Aorta (tissue), 5 donors: ENCODE results near the gene FNDC3B. TPM values are rescaled to one million over a fixed set of nuclear protein-coding genes. Genes with fewer than 3 reads are reported as not detected.

Experiments used
- ATAC-seq: fragments of 200-7000 bp; cut with Tn5 transposase; one replicate; pipeline ENCODE4 v1.9.1; 2022; ENCODE audit warnings: moderate library complexity; ENCODE audit not compliant: low FRiP score
- DNase-seq, 2 donors: peaks; one replicate each; pipeline ENCODE4 v3.0.0-alpha.2; 2020
- H3K27ac ChIP-seq, 2 donors: one replicate each; pipeline ENCODE4 v1.5.1; 2013; ENCODE audit warnings: low read length in 2 of 2, mild to moderate bottlenecking in 2 of 2, moderate library complexity in 2 of 2, control low read depth in 1 of 2, inconsistent platforms in 1 of 2, low read depth in 1 of 2
- H3K27me3 ChIP-seq, 2 donors: one replicate each; pipeline ENCODE4 v1.6.1; 2013; ENCODE audit warnings: control low read depth in 1 of 2, low read length in 1 of 2, mild to moderate bottlenecking in 1 of 2, moderate library complexity in 1 of 2; ENCODE audit not compliant: insufficient read depth in 2 of 2, control insufficient read depth in 1 of 2
- H3K36me3 ChIP-seq, 2 donors: one replicate each; pipeline ENCODE4 v1.6.1; 2013; ENCODE audit warnings: control low read depth in 1 of 2, low read length in 1 of 2, mild to moderate bottlenecking in 1 of 2; ENCODE audit not compliant: insufficient read depth in 2 of 2, control insufficient read depth in 1 of 2
- H3K4me1 ChIP-seq, 2 donors: one replicate each; pipeline ENCODE4 v1.6.1; 2013; ENCODE audit warnings: low read length in 2 of 2, control low read depth in 1 of 2, mild to moderate bottlenecking in 1 of 2, moderate library complexity in 1 of 2; ENCODE audit not compliant: insufficient read depth in 2 of 2, control insufficient read depth in 1 of 2
- H3K4me3 ChIP-seq, 2 donors: one replicate each; pipeline ENCODE4 v1.5.1; 2013; ENCODE audit warnings: low read length in 2 of 2, control low read depth in 1 of 2, mild to moderate bottlenecking in 1 of 2
- H3K9me3 ChIP-seq: one replicate; pipeline ENCODE4 v1.6.1; 2013; ENCODE audit warnings: mild to moderate bottlenecking, low read length; ENCODE audit not compliant: control insufficient read depth
- WGBS, 2 donors: extraction: QIAGEN DNeasy Blood & Tissue Kit; methylation state at CpG; one replicate each; pipeline ENCODE4 v1.1.7; 2013; 5-methylcytosine and 5-hydroxymethylcytosine counted together
- intact Hi-C, 2 donors: fragments of 100-400 bp; cut with DNase I; formaldehyde crosslinking; loops; one replicate each; pipeline versions ENCODE4 v1.14.2 to v1.15.0; 2022
- polyA plus RNA-seq, 2 donors: library from polyadenylated mRNA; stranded (reverse); fragments of 200-250 nt; gene quantifications; one replicate each; pipeline ENCODE4 v1.2.3, GENCODE V29; 2013
- total RNA-seq, 2 donors: library from RNA; stranded (reverse); fragmentation: NEBNext Ultra II Directional; extraction: Animal tissue kit (Norgen Biotek cat#: 25700); gene quantifications; one replicate each; pipeline ENCODE4 v1.2.1, GENCODE V29; 2021
- donor health status: healthy with polysubstance abuse.
- donor health status: Bipolar disorder and iron deficiency.
- donor health status: DM: no; HTN: no; CAD: no.
- donor health status: DM: no; HTN: no; CAD: no.
- donor health status: DM: yes; HTN: yes; CAD: no.

The FNDC3B gene
- total and polyA plus RNA-seq, 4 donors: 12.5 to 239 (median 120) TPM

- Histone ChIP-seq H3K4me1 (peaks cover 2 to 4% of the 10 kb centered on the region in 2 donors), H3K27ac (no peak overlapping the region), H3K4me3 (no peak overlapping the region), H3K27me3 (no peaks in the 10 kb centered on the region), H3K9me3 (no peaks in the 10 kb centered on the region), H3K36me3 (no peaks in the 10 kb centered on the region)
- ATAC-seq (peak; percentile 19), DNase-seq (no peak)
- 77% methylated on average over 5 of the region's 5 CpGs for WGBS, 2 donors
- intact Hi-C loops: no loop called here
Measured at GRCh38 chr3:172390792-172391191, 351.4 kb downstream of the FNDC3B start.

- H3K4me1 ChIP-seq: peaks cover 2 to 4% of the 10 kb centered on the region in 2 donors
- H3K4me3 ChIP-seq: no peak overlapping the region
- WGBS, 2 donors: 41 to 47% methylated on average over 5 of the region's 5 CpGs
- H3K27ac ChIP-seq: peak overlapping the region in 1 of 2 donors; percentile 71
- ATAC-seq (no peak), DNase-seq (no peak)
- no peaks in the 10 kb centered on the region for H3K27me3 ChIP-seq
- intact Hi-C loops: no loop called here
- H3K36me3 ChIP-seq: no peaks in the 10 kb centered on the region
- H3K9me3 ChIP-seq: no peaks in the 10 kb centered on the region
Measured at GRCh38 chr3:172391592-172392302, 352.4 kb downstream of the FNDC3B start.

GRCh38 chr3:172394692-172395091 lies 355.3 kb downstream of the FNDC3B start:
- H3K36me3 ChIP-seq: no peaks in the 10 kb centered on the region
- DNase-seq (no peak), ATAC-seq (no peak)
- H3K27ac ChIP-seq: no peak overlapping the region
- H3K9me3 ChIP-seq: no peaks in the 10 kb centered on the region
- H3K27me3 ChIP-seq: no peaks in the 10 kb centered on the region
- no peak overlapping the region for H3K4me3 ChIP-seq
- 94 to 98% methylated on average over 2 of the region's 2 CpGs for WGBS, 2 donors
- H3K4me1 ChIP-seq: peaks cover 2% of the 10 kb centered on the region in 2 donors
- intact Hi-C loops: no loop called here

- H3K36me3 ChIP-seq: peaks cover 0 to 2% of the 10 kb centered on the region in 2 donors
- intact Hi-C loops: no loop called here
- H3K4me1 ChIP-seq: peaks cover 2% of the 10 kb centered on the region in 2 donors
- no peak for ATAC-seq
- DNase-seq: no peak
- 82 to 85% methylated on average over 7 of the region's 7 CpGs for WGBS, 2 donors
- no peaks in the 10 kb centered on the region for H3K27me3 ChIP-seq
- H3K4me3 ChIP-seq: no peak overlapping the region
- no peaks in the 10 kb centered on the region for H3K9me3 ChIP-seq
- H3K27ac ChIP-seq: no peak overlapping the region
Measured at GRCh38 chr3:172396400-172396799, 357.0 kb downstream of the FNDC3B start.

GRCh38 chr3:172397716-172398405 lies 358.5 kb downstream of the FNDC3B start:
- Histone ChIP-seq H3K36me3 (peaks cover 0 to 2% of the 10 kb centered on the region in 2 donors), H3K9me3 (no peaks in the 10 kb centered on the region), H3K27ac (no peak overlapping the region), H3K4me3 (no peak overlapping the region), H3K4me1 (no peaks in the 10 kb centered on the region), H3K27me3 (no peaks in the 10 kb centered on the region)
- ATAC-seq (no peak), DNase-seq (no peak)
- WGBS, 2 donors: 45 to 46% methylated on average over 1 of the region's 1 CpG
- intact Hi-C loops: no loop called here

GRCh38 chr3:172398484-172398883 lies 359.1 kb downstream of the FNDC3B start:
- 89 to 91% methylated on average over 4 of the region's 4 CpGs for WGBS, 2 donors
- Histone ChIP-seq H3K4me1 (no peaks in the 10 kb centered on the region), H3K27ac (no peak overlapping the region), H3K4me3 (no peak overlapping the region), H3K36me3 (peaks cover 0 to 2% of the 10 kb centered on the region in 2 donors), H3K9me3 (no peaks in the 10 kb centered on the region), H3K27me3 (no peaks in the 10 kb centered on the region)
- ATAC-seq (no peak), DNase-seq (no peak)
- intact Hi-C loops: no loop called here

- Histone ChIP-seq H3K27ac (no peak overlapping the region), H3K36me3 (peaks cover 0 to 2% of the 10 kb centered on the region in 2 donors), H3K9me3 (no peaks in the 10 kb centered on the region), H3K4me3 (no peak overlapping the region), H3K4me1 (no peaks in the 10 kb centered on the region), H3K27me3 (no peaks in the 10 kb centered on the region)
- WGBS, 2 donors: 48 to 97% methylated on average over 2 of the region's 2 CpGs
- DNase-seq (no peak), ATAC-seq (no peak)
- intact Hi-C loops: no loop called here
Measured at GRCh38 chr3:172402090-172402489, 362.7 kb downstream of the FNDC3B start.

- WGBS, 2 donors: 85 to 98% methylated on average over 8 of the region's 8 CpGs
- no peaks in the 10 kb centered on the region for H3K9me3 ChIP-seq
Measured at GRCh38 chr3:172402892-172403643, 363.7 kb downstream of the FNDC3B start.

More at GRCh38 chr3:172402892-172403643, 363.7 kb downstream of the FNDC3B start:
- Histone ChIP-seq H3K27me3 (no peaks in the 10 kb centered on the region), H3K4me1 (no peaks in the 10 kb centered on the region), H3K4me3 (no peak overlapping the region), H3K27ac (no peak overlapping the region), H3K36me3 (peaks cover 0 to 2% of the 10 kb centered on the region in 2 donors)
- DNase-seq: no peak
- ATAC-seq: no peak
- intact Hi-C loops: no loop called here
